GM12878 (cell line): Measurements from ENCODE around the gene ESYT3. TPM values are rescaled to one million over a fixed set of nuclear protein-coding genes. Genes with fewer than 3 reads are reported as not detected.

Source experiments
- ATAC-seq: fragments of 200-7000 bp; cut with Tn5 transposase; 3 replicates; pipeline ENCODE4 v1.9.1; 2020; ENCODE audit warnings: mild to moderate bottlenecking, moderate library complexity
- BruUV-seq: library from RNA; stranded (reverse); fragments of 400-500 nt; replicated peaks from 2 replicates; lab custom pipeline; 2021; lab: Mats Ljungman, UMichigan
- CTCF ChIA-PET: fragments of 300-600 bp; sonication (Branson Sonifier 250); formaldehyde crosslinking; extraction: SDS; loops from one replicate; lab custom pipeline; 2021; ENCODE audit warnings: inconsistent platforms; lab: Yijun Ruan, JAX
- POLR2A ChIA-PET: fragments of 350-600 bp; formaldehyde crosslinking; extraction: SDS; loops from one replicate; lab custom pipeline; 2021; ENCODE audit warnings: inconsistent platforms; lab: Charles Lee
- RAD21 ChIA-PET: fragments of 300-600 bp; sonication (Branson Sonifier 250); formaldehyde crosslinking; loops from one replicate; lab custom pipeline; 2023; ENCODE audit warnings: antibody characterized with exemption; ENCODE audit not compliant: unreplicated experiment; lab: Charles Lee
- SMC1A ChIA-PET: fragments of 300-600 bp; sonication (Branson Sonifier 250); formaldehyde crosslinking; loops from one replicate; lab custom pipeline; 2023; ENCODE audit not compliant: unreplicated experiment, uncharacterized antibody; lab: Charles Lee
- DNase-seq: peaks from one replicate; pipeline ENCODE4 v3.0.0-alpha.2; 2011; ENCODE audit warnings: low read depth, low spot score
- FAIRE-seq: peaks from 3 replicates; lab custom pipeline; 2011; peaks lifted over from hg19 to GRCh38; lab: Jason Lieb, UNC
- H2AFZ ChIP-seq: 2 replicates; pipeline ENCODE4 v1.6.0; 2011; ENCODE audit warnings: low read depth, low read length, control low read depth; ENCODE audit not compliant: control insufficient read depth
- H3K27ac ChIP-seq: 2 replicates; pipeline ENCODE4 v1.5.1; 2011; ENCODE audit warnings: control low read depth; ENCODE audit not compliant: control insufficient read depth, insufficient read depth
- H3K27me3 ChIP-seq, 2 experiments: replicated peaks in 1 of 2; 2 replicates each; pipeline versions ENCODE4 v1.6.0 to v1.6.1; 2011; ENCODE audit warnings: low read length in 1 of 2; ENCODE audit not compliant: control insufficient read depth in 2 of 2, insufficient read depth in 2 of 2
- H3K36me3 ChIP-seq, 2 experiments: 2 replicates each; pipeline ENCODE4 v1.5.1; 2011; ENCODE audit warnings: low read length in 1 of 2; ENCODE audit not compliant: control insufficient read depth in 2 of 2, insufficient read depth in 2 of 2
- H3K4me1 ChIP-seq: 2 replicates; pipeline ENCODE4 v1.6.1; 2011; ENCODE audit warnings: mild to moderate bottlenecking, low read length, moderate library complexity, mixed read lengths; ENCODE audit not compliant: control insufficient read depth, insufficient read depth
- H3K4me2 ChIP-seq: 2 replicates; pipeline ENCODE4 v1.6.0; 2011; ENCODE audit warnings: control low read depth; ENCODE audit not compliant: control insufficient read depth, insufficient read depth
- H3K4me3 ChIP-seq: fragments of 200-600 bp; sonication (generic); 2 replicates; pipeline ENCODE4 v1.5.1; 2016
- H3K79me2 ChIP-seq: 2 replicates; pipeline ENCODE4 v1.6.0; 2011; ENCODE audit warnings: low read length; ENCODE audit not compliant: control insufficient read depth, insufficient read depth
- H3K9ac ChIP-seq: 2 replicates; pipeline ENCODE4 v1.8.0; 2011; ENCODE audit warnings: low read length, control low read depth, mixed read lengths; ENCODE audit not compliant: control insufficient read depth, insufficient read depth
- H3K9me3 ChIP-seq: replicated peaks from 3 replicates; pipeline ENCODE4 v1.5.1; 2011; ENCODE audit warnings: mild to moderate bottlenecking, low read length; ENCODE audit not compliant: control insufficient read depth, insufficient read depth
- H4K20me1 ChIP-seq: 2 replicates; pipeline ENCODE4 v1.6.0; 2011; ENCODE audit not compliant: control insufficient read depth, insufficient read depth
- BACH1 ChIP-seq: fragments of 450-650 bp; IDR thresholded peaks from 2 replicates; pipeline ENCODE4 v1.6.1; 2017; ENCODE audit warnings: mild to moderate bottlenecking, borderline replicate concordance
- CREB1 ChIP-seq: IDR thresholded peaks from 2 replicates; pipeline ENCODE4 v1.6.1; 2012; ENCODE audit warnings: low read depth, mild to moderate bottlenecking, inconsistent platforms
- E2F4 ChIP-seq: IDR thresholded peaks from 2 replicates; pipeline ENCODE4 v1.6.1; 2012; ENCODE audit warnings: low read depth, low read length, improper control_type of control experiment
- HCFC1 ChIP-seq: fragments of 150-350 bp; IDR thresholded peaks from 2 replicates; pipeline ENCODE4 v1.6.1; 2014; ENCODE audit warnings: low read length
- LARP7 ChIP-seq: fragments of 450-650 bp; IDR thresholded peaks from 2 replicates; pipeline ENCODE4 v1.6.1; 2017; ENCODE audit warnings: mild to moderate bottlenecking
- MEF2A ChIP-seq: IDR thresholded peaks from 2 replicates; pipeline ENCODE4 v1.6.1; 2011; ENCODE audit warnings: low read depth, mild to moderate bottlenecking, low read length, moderate library complexity; ENCODE audit not compliant: insufficient read depth
- NBN ChIP-seq: fragments of 450-650 bp; IDR thresholded peaks from 2 replicates; pipeline ENCODE4 v1.6.1; 2016
- NR2C1 ChIP-seq: fragments of 450-650 bp; IDR thresholded peaks from 2 replicates; pipeline ENCODE4 v1.6.1; 2017; ENCODE audit warnings: antibody characterized with exemption, mild to moderate bottlenecking, moderate library complexity
- NRF1 ChIP-seq: conservative IDR thresholded peaks from 2 replicates; pipeline ENCODE4 v1.6.1; 2011; ENCODE audit warnings: mild to moderate bottlenecking, low read depth, low read length, improper control_type of control experiment
- SP1 ChIP-seq: IDR thresholded peaks from one replicate; pipeline ENCODE4 v1.6.1; 2011; ENCODE audit warnings: low read depth, low read length
- SRF ChIP-seq, 2 experiments: IDR thresholded peaks; 2 replicates each; pipeline ENCODE4 v1.6.1; 2011; ENCODE audit warnings: low read depth in 2 of 2, low read length in 2 of 2, mild to moderate bottlenecking in 1 of 2, moderate library complexity in 1 of 2
- STAT1 ChIP-seq: fragments of 450-650 bp; conservative IDR thresholded peaks from 2 replicates; pipeline ENCODE4 v1.6.1; 2014; ENCODE audit warnings: antibody characterized with exemption, mild to moderate bottlenecking
- TAF1 ChIP-seq: IDR thresholded peaks from 2 replicates; pipeline ENCODE4 v1.6.1; 2011; ENCODE audit warnings: mild to moderate bottlenecking, low read depth, low read length, borderline replicate concordance
- ZNF217 ChIP-seq: fragments of 450-650 bp; IDR thresholded peaks from 2 replicates; pipeline ENCODE4 v1.6.1; 2017; ENCODE audit warnings: antibody characterized with exemption, mild to moderate bottlenecking
- ZNF24 ChIP-seq: fragments of 450-650 bp; IDR thresholded peaks from 2 replicates; pipeline ENCODE4 v1.6.1; 2017; ENCODE audit warnings: antibody characterized with exemption, mild to moderate bottlenecking
- WGBS: methylation state at CpG from one replicate; pipeline ENCODE4 v1.1.6; 2016; ENCODE audit warnings: low lambda C conversion rate; ENCODE audit not compliant: insufficient replicate concordance, insufficient coverage; ENCODE audit errors: missing lambda C conversion rate; 5-methylcytosine and 5-hydroxymethylcytosine counted together
- in situ Hi-C: fragments of 300-500 bp; cut with MboI; formaldehyde crosslinking; loops from 9 replicates; pipeline ENCODE4 v1.14.3; 2018; ENCODE audit warnings: mixed read lengths
- intact Hi-C: fragments of 100-400 bp; cut with micrococcal nuclease; formaldehyde crosslinking; loops from one replicate; pipeline ENCODE4 v1.14.2; 2022; ENCODE audit not compliant: unreplicated experiment
- polyA plus RNA-seq, 11 experiments: library from polyadenylated mRNA; depleted of rRNA in 4 of 11; unstranded in 6 of 11; stranded (reverse) in 5 of 11; fragments of >200 nt; fragmentation: Nextera tagmentation in 4 of 11; fragmentation: Illumina TruSeq in 1 of 11; extraction: Ambion mirVana in 4 of 11; extraction: Trizol in 1 of 11; gene quantifications; 1 replicate in 1 of 11; 2 replicates in 10 of 11; pipeline versions ENCODE4 v1.2.1 to v1.2.3, GENCODE V29; 2011 to 2016; ENCODE audit warnings: inconsistent platforms in 2 of 11, missing spikeins in 2 of 11, low read depth in 1 of 11
- total RNA-seq, 4 experiments: library from RNA; depleted of rRNA in 3 of 4; stranded (reverse); fragments of >200 nt in 3 of 4; fragmentation: Illumina TruSeq in 1 of 4; extraction: Trizol in 1 of 4; gene quantifications; 2 replicates each; pipeline versions ENCODE4 v1.2.1 to v1.2.3, GENCODE V29; 2013 to 2021
- TF ChIP-seq, protein P1 (sequence below): fragments of 150-350 bp; IDR thresholded peaks from 2 replicates; pipeline ENCODE4 v1.6.1; 2014; ENCODE audit warnings: mild to moderate bottlenecking, low read depth, low read length

ESYT3 gene
- total and polyA plus RNA-seq, 10 of the 15 experiments (the other 5 are each of a cell fraction or from before 2014, with no cell fraction given), result not detected

GRCh38 chr3:138450704-138451424 is 16.4 kb downstream of the ESYT3 start:
- no peak for FAIRE-seq
- H3K4me2 ChIP-seq, result no peak overlapping the region
- ChIA-PET RAD21 (no interaction called here), POLR2A (no interaction called here), SMC1A (no interaction called here), CTCF (interaction anchor here (1.2 to 1.8 kb wide), 2 partner anchors 144 to 473 kb away, joined by 4 to 5 read pairs; no protein-coding TSS in a partner anchor)
- H2AFZ ChIP-seq, result no peak overlapping the region
- WGBS, result 26% methylated on average over 6 of the region's 6 CpGs
- DNase-seq, result no peak
- no peaks in the 10 kb centered on the region for H4K20me1 ChIP-seq
- no peaks in the 10 kb centered on the region for H3K36me3 ChIP-seq
- no peak overlapping the region for H3K27ac ChIP-seq
- in situ Hi-C loops, result no loop called here
- H3K79me2 ChIP-seq, result no peaks in the 10 kb centered on the region
- no peaks in the 10 kb centered on the region; a peak in 3 of 4 replicates for H3K27me3 ChIP-seq
- TF ChIP-seq TAF1 (no peak), CREB1 (no peak), NBN (no peak), SRF (IDR thresholded peaks at IDR 0.05; ENCODE audit: low read depth in 2 of 2, low read length in 2 of 2) (no peak), HCFC1 (no peak), SP1 (no peak), MEF2A (no peak), NRF1 (no peak), LARP7 (no peak), ZNF24 (no peak), E2F4 (no peak), STAT1 (no peak), BACH1 (no peak), NR2C1 (no peak), ZNF217 (no peak)
- TF ChIP-seq, protein P1, sequence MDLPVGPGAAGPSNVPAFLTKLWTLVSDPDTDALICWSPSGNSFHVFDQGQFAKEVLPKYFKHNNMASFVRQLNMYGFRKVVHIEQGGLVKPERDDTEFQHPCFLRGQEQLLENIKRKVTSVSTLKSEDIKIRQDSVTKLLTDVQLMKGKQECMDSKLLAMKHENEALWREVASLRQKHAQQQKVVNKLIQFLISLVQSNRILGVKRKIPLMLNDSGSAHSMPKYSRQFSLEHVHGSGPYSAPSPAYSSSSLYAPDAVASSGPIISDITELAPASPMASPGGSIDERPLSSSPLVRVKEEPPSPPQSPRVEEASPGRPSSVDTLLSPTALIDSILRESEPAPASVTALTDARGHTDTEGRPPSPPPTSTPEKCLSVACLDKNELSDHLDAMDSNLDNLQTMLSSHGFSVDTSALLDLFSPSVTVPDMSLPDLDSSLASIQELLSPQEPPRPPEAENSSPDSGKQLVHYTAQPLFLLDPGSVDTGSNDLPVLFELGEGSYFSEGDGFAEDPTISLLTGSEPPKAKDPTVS, result no peak
- no peaks in the 10 kb centered on the region for H3K4me1 ChIP-seq
- intact Hi-C loops, result no loop called here
- H3K9ac ChIP-seq, result no peak overlapping the region
- no TSS peak for BruUV-seq
- no peak for ATAC-seq
- no peak overlapping the region for H3K4me3 ChIP-seq
- H3K9me3 ChIP-seq, result no peaks in the 10 kb centered on the region
